ENCODE results near the gene FZD2. TPM values are rescaled to one million over a fixed set of nuclear protein-coding genes. Genes with fewer than 3 reads are reported as not detected.

The FZD2 gene
- total and polyA plus RNA-seq, 3 experiments from 2014 or later: 0.11 TPM; not detected in 2

Other genes with a start within 250 kb of the FZD2 start
- gene RUNDC3A, start 248.9 kb upstream of the FZD2 start, total RNA-seq: not detected
- gene RUNDC3A, start 248.9 kb upstream of the FZD2 start, polyA plus RNA-seq: not detected
- 100 to 1,000 TPM; 159 to 174 TPM for gene SLC25A39, start 232.7 kb upstream of the FZD2 start, total RNA-seq
- gene SLC25A39, start 232.7 kb upstream of the FZD2 start, polyA plus RNA-seq: 133 TPM
- 10 to 100 TPM; 48.7 to 50.3 TPM for gene GRN, start 212.2 kb upstream of the FZD2 start, total RNA-seq
- 56.4 TPM for gene GRN, start 212.2 kb upstream of the FZD2 start, polyA plus RNA-seq
- under 1 TPM; 0.33 to 0.35 TPM for gene FAM171A2, start 193.6 kb upstream of the FZD2 start, total RNA-seq
- gene FAM171A2, start 193.6 kb upstream of the FZD2 start, polyA plus RNA-seq: 0.28 TPM
- gene ITGA2B, start 167.8 kb upstream of the FZD2 start, total RNA-seq: under 1 TPM in 1 of 2 experiments, not detected in 1; 0.31 TPM
- 0.12 TPM for gene ITGA2B, start 167.8 kb upstream of the FZD2 start, polyA plus RNA-seq
- 10 to 100 TPM; 41.6 to 43.3 TPM for gene GPATCH8, start 54.1 kb upstream of the FZD2 start, total RNA-seq
- 73.3 TPM for gene GPATCH8, start 54.1 kb upstream of the FZD2 start, polyA plus RNA-seq
- under 1 TPM; 0.16 to 0.31 TPM for gene MEIOC, start 99.0 kb downstream of the FZD2 start, total RNA-seq
- gene MEIOC, start 99.0 kb downstream of the FZD2 start, polyA plus RNA-seq: 0.09 TPM
- 10 to 100 TPM; 30.6 to 30.9 TPM for gene CCDC43, start 132.3 kb downstream of the FZD2 start, total RNA-seq
- gene CCDC43, start 132.3 kb downstream of the FZD2 start, polyA plus RNA-seq: 13.0 TPM
- 10 to 100 TPM; 15.2 to 16.1 TPM for gene DBF4B, start 151.2 kb downstream of the FZD2 start, total RNA-seq
- 0.75 TPM for gene DBF4B, start 151.2 kb downstream of the FZD2 start, polyA plus RNA-seq
- under 1 TPM; 0.35 to 0.71 TPM for gene ADAM11, start 201.5 kb downstream of the FZD2 start, total RNA-seq
- gene ADAM11, start 201.5 kb downstream of the FZD2 start, polyA plus RNA-seq: not detected

All from CD8-positive, alpha-beta memory T cell (primary cell).